SU-DHL-6 (cell line): Measurements from ENCODE around the gene MESD.

Source experiments
- H2AFZ ChIP-seq: fragments of 200-600 bp; sonication (generic); 2 replicates; pipeline ENCODE4 v1.6.1; 2014; ENCODE audit warnings: low read depth, mild to moderate bottlenecking, moderate library complexity, mixed read lengths, antibody characterized with exemption, low read length; ENCODE audit not compliant: severe bottlenecking
- H3F3A ChIP-seq: fragments of 200-600 bp; shearing (Covaris generic); 2 replicates; pipeline ENCODE4 v1.6.0; 2016; ENCODE audit warnings: antibody characterized with exemption, mild to moderate bottlenecking; ENCODE audit not compliant: insufficient read depth
- H3K27ac ChIP-seq: fragments of 200-600 bp; sonication (generic); 2 replicates; pipeline ENCODE4 v1.5.1; 2016; ENCODE audit warnings: low read depth, mild to moderate bottlenecking, low read length, moderate library complexity, mixed read lengths
- H3K27me3 ChIP-seq: fragments of 200-600 bp; sonication (generic), shearing (Covaris generic); 2 replicates; pipeline ENCODE4 v1.6.0; 2014; ENCODE audit warnings: mild to moderate bottlenecking, low read length
- H3K36me3 ChIP-seq: fragments of 200-600 bp; sonication (generic); 2 replicates; pipeline ENCODE4 v1.6.1; 2014; ENCODE audit warnings: mild to moderate bottlenecking, low read length, mixed read lengths
- H3K4me2 ChIP-seq: fragments of 300-600, 200-600 bp; shearing (Covaris generic), sonication (generic); 2 replicates; pipeline ENCODE4 v1.6.0; 2014; ENCODE audit warnings: low read length, low read depth, mild to moderate bottlenecking; ENCODE audit not compliant: poor library complexity, severe bottlenecking
- H3K4me3 ChIP-seq: fragments of 200-600 bp; sonication (generic); 2 replicates; pipeline ENCODE4 v1.5.1; 2014; ENCODE audit warnings: antibody characterized with exemption, low read length, mild to moderate bottlenecking, mixed read lengths; ENCODE audit not compliant: insufficient read depth, poor library complexity, severe bottlenecking
- H3K79me2 ChIP-seq: fragments of 200-600 bp; sonication (generic); 2 replicates; pipeline ENCODE4 v1.6.1; 2014; ENCODE audit warnings: mild to moderate bottlenecking, low read length, moderate library complexity; ENCODE audit not compliant: insufficient read depth
- H3K9ac ChIP-seq: fragments of 200-600 bp; sonication (generic); 2 replicates; pipeline ENCODE4 v1.7.0; 2014; ENCODE audit warnings: mild to moderate bottlenecking, low read length
- H3K9me2 ChIP-seq: fragments of 200-600 bp; sonication (generic); replicated peaks from 2 replicates; pipeline ENCODE4 v1.6.1; 2014; ENCODE audit warnings: low read length; ENCODE audit not compliant: insufficient read depth
- H3K9me3 ChIP-seq: fragments of 200-600 bp; sonication (generic); 2 replicates; pipeline ENCODE4 v1.6.1; 2014; ENCODE audit warnings: low read length, mixed read lengths; ENCODE audit not compliant: insufficient read depth
- H4K20me1 ChIP-seq: fragments of 200-600 bp; sonication (generic); 2 replicates; pipeline ENCODE4 v1.6.1; 2014; ENCODE audit warnings: low read depth, mild to moderate bottlenecking, antibody characterized with exemption, low read length, moderate library complexity, mixed read lengths
- EZH2phosphoT487 ChIP-seq: fragments of 200-600 bp; sonication (generic), shearing (Covaris generic); conservative IDR thresholded peaks from 2 replicates; pipeline ENCODE4 v1.6.1; 2018; ENCODE audit warnings: mild to moderate bottlenecking, antibody characterized with exemption, low read length, moderate library complexity, mixed read lengths
- TF ChIP-seq, protein P1 (sequence below): fragments of 200-600 bp; sonication (generic); IDR thresholded peaks from one replicate; pipeline ENCODE4 v1.5.1; 2017; ENCODE audit warnings: antibody characterized with exemption, mild to moderate bottlenecking, low read length, moderate library complexity; ENCODE audit not compliant: insufficient read depth, poor library complexity, severe bottlenecking

MESD gene

DNA sequence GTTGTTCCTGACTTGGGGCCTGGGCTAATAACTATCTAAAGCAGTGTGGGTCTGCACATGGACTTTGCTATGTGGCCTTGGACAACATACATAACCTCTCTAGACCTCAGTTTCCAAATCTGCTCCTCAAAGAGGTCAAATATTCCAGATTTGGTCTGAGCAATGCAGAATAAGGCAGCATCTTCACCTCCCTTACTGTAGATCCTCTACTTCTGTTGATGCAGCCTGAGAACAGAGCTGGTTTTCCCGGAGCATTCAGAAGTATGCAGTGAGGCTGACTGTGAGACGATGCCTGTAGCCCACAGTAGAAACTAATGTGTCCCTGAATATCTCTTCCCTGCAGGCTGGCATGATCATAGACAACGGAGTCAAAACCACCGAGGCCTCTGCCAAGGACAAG lies 65.3 kb downstream of the MESD start:
- Histone ChIP-seq H3K79me2 (no peaks in the 10 kb centered on the region), H2AFZ (no peak overlapping the region), H3K9me3 (no peaks in the 10 kb centered on the region), H3K9ac (no peak overlapping the region), H3K4me3 (no peak overlapping the region), H3K27me3 (no peaks in the 10 kb centered on the region), H3K9me2 (no peaks in the 10 kb centered on the region), H3F3A (no peaks in the 10 kb centered on the region), H3K27ac (no peak overlapping the region), H4K20me1 (no peaks in the 10 kb centered on the region), H3K4me2 (no peak overlapping the region), H3K36me3 (no peaks in the 10 kb centered on the region)
- no peak for TF ChIP-seq EZH2phosphoT487
- TF ChIP-seq, protein P1, sequence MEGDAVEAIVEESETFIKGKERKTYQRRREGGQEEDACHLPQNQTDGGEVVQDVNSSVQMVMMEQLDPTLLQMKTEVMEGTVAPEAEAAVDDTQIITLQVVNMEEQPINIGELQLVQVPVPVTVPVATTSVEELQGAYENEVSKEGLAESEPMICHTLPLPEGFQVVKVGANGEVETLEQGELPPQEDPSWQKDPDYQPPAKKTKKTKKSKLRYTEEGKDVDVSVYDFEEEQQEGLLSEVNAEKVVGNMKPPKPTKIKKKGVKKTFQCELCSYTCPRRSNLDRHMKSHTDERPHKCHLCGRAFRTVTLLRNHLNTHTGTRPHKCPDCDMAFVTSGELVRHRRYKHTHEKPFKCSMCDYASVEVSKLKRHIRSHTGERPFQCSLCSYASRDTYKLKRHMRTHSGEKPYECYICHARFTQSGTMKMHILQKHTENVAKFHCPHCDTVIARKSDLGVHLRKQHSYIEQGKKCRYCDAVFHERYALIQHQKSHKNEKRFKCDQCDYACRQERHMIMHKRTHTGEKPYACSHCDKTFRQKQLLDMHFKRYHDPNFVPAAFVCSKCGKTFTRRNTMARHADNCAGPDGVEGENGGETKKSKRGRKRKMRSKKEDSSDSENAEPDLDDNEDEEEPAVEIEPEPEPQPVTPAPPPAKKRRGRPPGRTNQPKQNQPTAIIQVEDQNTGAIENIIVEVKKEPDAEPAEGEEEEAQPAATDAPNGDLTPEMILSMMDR, result no peak

DNA sequence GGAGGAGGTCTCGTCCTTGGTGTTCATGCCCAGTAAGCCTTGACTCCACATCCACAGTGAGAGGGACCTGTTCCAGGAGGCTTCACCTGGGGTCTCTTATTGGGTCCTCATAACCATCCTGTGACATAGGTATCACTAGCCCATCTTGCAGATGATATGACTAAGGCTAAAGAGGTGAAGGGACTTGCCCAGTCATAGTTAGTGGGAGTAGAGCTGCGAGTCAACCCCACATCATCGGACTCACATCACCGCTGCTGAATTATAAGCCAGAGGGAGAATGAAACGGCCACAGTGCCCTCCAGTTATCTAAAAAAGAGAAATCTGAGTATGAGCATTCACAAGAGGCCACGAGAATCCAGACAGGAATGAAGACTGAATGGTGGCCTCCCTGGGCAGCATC lies 66.0 kb downstream of the MESD start:
- TF ChIP-seq EZH2phosphoT487, result no peak
- TF ChIP-seq, protein P1, result no peak
- no peak overlapping the region for H3K4me2 ChIP-seq
- H3K9me3 ChIP-seq, result no peaks in the 10 kb centered on the region
- no peaks in the 10 kb centered on the region for H3K36me3 ChIP-seq
- no peaks in the 10 kb centered on the region for H4K20me1 ChIP-seq
- no peaks in the 10 kb centered on the region for H3F3A ChIP-seq
- no peak overlapping the region for H2AFZ ChIP-seq
- H3K9me2 ChIP-seq, result no peaks in the 10 kb centered on the region
- H3K79me2 ChIP-seq, result no peaks in the 10 kb centered on the region
- no peaks in the 10 kb centered on the region for H3K27me3 ChIP-seq
- no peak overlapping the region for H3K27ac ChIP-seq
- no peak overlapping the region for H3K9ac ChIP-seq
- H3K4me3 ChIP-seq, result no peak overlapping the region

DNA sequence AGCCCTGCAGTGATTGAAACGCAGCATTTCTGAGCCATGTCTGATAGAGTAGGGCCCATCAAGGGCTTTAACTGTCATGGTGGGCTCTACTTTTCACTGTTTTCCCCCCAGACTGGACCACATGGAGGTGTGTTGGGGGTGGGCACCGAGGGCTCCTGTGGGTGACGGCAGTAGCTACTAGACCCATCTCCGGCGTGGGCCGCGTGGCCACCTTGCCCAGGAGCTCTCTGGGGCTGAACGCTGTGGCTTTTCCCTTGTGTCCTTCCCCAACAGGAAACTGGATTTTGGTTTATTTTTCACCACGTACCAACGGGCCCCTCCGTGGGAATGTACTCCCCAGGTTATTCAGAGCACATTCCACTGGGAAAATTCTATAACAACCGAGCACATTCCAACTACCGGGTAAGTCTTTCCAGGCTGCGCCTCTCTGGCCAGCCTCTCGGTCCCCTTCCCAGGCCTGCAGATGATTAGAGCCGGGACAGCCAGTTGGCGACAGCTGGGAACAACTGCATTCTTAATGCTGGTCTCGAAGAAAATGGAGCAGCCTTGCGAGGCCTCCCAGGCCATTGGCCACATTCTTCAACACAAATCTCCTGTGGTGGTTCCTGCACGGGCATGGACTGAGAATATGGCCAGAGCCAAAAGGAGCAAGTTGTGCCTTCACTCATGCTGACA lies 67.7 kb downstream of the MESD start:
- H3K9me2 ChIP-seq, result no peaks in the 10 kb centered on the region
- H3K27ac ChIP-seq, result no peak overlapping the region
- no peaks in the 10 kb centered on the region for H4K20me1 ChIP-seq
- H3K27me3 ChIP-seq, result no peaks in the 10 kb centered on the region
- H3K4me2 ChIP-seq, result no peak overlapping the region
- H3K36me3 ChIP-seq, result no peaks in the 10 kb centered on the region
- H3F3A ChIP-seq, result no peaks in the 10 kb centered on the region
- TF ChIP-seq, protein P1, result no peak
- TF ChIP-seq EZH2phosphoT487, result no peak
- no peak overlapping the region for H2AFZ ChIP-seq
- H3K4me3 ChIP-seq, result no peak overlapping the region
- no peaks in the 10 kb centered on the region for H3K9me3 ChIP-seq
- no peaks in the 10 kb centered on the region for H3K79me2 ChIP-seq
- no peak overlapping the region for H3K9ac ChIP-seq
